HG03460 (cell line): ENCODE measurements around the gene ATXN2.
A peak's percentile ranks its signal among the peaks of the same experiment; 100 is the strongest.

Experiments used
- ATAC-seq: cut with Tn5 transposase; IDR thresholded peaks from one replicate; pipeline ENCODE4 v1.9.1; 2021; ENCODE audit not compliant: unreplicated experiment

ATXN2 gene

DNA sequence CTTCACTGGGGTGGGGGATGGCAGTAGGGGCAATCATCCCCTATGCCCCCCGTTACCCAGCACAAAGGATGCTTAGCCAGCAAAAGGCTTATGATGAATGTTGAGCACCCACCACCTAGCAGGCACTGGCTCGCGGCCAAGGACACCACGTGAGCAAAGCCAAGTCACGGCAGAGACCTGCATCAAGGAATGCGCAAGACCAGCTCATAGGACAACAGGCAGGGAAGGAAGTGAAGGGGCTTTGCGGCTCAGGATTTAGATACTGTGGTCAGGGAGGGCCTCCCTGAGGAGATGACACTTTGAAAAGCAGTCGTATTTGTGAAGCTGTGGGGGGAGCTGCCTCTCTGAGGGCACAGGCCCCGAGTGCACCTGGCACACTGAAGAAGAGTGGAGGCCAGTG, 160.6 kb downstream of the ATXN2 start:
- ATAC-seq, result no peak

GRCh38 chr12:111437816-111438454, 161.2 kb downstream of the ATXN2 start:
- no peak for ATAC-seq

- ATAC-seq, result no peak
These were observed 162.3 kb downstream of the ATXN2 start for GRCh38 chr12:111436811-111437210.

DNA sequence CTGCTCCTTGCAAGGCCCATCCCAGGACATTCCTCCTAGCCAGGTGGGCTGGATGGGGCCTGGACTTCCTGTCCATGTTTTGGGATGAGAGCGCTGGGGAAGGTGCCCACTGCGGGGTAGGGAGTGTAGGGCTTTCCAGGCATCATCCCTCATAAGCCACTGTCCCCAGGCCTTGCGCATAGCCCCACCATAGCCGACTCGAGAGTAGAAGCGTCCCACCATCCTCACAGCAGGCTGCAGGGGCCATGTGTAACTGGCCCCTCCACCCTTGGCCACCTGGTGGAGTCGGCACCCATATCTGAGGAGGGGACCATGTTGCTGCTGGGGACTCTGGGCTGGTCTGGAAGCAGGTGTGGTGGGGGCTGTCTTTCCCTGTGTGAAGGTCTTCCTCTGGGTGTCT, 162.8 kb downstream of the ATXN2 start:
- ATAC-seq, result no peak

DNA sequence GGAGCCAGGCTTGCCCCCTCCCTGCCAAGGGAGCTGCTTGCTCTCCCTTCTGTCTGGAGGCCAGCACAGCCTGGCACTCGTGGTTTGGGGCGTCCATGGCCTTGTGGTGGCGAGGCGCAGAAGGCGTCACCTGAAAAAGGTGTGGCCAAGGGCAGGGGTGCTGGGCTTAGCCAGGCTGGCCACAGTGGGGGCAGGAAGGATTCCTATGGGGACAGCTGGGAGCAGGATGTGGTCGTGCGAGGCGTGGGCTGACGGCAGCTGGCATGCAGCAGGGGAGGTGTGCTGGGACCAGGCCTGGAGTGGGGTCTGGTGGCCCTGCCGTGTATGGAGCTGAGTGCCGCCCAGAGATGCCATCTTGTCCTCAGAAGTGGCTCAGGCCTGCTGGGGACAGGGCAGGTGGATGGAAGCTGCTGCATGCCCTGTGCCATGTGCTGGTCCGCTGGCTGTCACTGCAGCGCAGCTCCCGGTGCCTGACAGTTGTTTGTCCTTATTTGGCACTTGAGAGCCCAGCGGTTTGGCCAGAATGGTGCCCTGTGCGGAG, 163.4 kb downstream of the ATXN2 start:
- no peak for ATAC-seq

- peak; percentile 59 for ATAC-seq
These were observed 164.3 kb downstream of the ATXN2 start for GRCh38 chr12:111434680-111435338.

DNA sequence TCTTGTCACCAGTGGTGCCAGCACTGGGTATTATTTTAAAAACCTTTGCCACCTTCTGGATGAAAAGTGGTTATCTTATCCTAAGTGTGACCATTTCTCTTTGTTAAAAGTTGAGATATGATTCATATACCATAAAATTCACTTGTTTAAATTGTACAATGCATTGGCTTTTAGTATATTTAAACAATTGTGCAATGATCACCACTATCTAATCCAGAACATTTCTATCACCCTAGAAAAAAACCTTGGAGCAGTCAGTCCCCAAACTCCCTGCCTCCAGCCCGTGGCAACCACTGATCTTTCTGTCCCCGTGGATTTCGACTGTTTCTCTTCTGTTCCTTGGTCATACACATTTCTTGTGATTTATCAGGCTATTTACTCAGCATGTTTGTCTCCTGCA, 165.1 kb downstream of the ATXN2 start:
- no peak for ATAC-seq

DNA sequence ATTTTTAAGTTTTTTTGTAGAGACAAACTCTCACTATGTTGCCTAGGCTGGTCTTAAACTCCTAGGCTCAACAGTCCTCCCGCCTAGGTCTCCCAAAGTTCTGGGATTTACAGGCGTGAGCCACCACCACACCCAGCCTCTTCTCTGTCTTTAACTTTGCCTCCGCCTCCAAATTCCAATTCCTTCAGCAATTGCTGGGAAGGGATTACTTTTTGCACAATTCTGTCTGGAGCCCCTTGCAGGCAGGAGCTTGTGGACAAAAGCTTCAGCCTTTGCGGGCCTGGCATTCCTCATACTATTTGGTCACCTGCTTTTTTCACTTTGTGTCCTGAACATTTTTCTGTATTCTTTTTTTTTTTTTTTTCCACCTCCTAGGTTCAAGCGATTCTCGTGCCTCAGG, 167.3 kb downstream of the ATXN2 start:
- no peak for ATAC-seq

DNA sequence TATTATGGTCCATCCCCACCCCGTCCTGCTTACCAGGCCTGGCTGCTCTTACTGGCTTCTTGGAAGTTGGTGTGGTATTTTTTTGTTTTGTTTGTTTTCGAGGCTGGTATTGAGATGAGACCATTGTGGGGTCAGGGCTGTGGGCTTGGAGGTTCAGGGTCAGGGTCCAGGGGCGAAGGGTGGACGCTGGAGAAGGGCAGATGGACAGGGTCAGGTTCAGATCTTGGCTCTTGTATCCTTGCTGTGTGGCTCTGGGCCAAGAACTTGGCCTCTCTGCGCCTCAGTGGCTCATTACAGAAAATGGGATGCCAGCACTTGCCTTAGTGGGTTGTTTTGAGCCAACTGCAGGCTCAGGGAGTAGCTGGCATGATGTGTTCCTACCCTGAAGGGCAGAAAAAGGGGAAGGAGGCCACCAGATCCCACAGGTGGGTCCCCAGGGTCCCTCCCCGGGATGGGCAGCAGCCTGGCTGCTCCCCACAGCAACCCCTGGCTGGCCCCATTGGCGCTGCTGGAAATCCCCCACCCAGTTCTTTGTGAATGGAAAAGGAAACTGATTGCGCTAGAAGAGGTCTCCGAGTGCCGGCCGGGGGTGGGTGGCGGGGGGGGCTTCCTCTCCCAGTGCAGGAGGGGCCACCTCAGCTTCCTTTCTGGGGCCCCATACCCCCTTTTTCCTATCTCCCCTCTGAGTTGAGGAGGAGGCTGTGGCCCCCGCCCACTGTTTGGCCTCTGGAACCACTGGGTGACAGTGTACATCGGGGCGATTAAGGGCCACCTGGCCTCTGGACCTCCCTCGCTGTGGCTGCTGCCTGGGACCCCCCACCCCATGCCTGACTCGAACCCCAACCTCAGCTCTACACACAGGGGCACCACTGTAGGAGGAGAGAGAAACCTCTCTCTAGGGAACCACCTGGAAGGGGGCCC, 168.4 kb downstream of the ATXN2 start:
- no peak for ATAC-seq

DNA sequence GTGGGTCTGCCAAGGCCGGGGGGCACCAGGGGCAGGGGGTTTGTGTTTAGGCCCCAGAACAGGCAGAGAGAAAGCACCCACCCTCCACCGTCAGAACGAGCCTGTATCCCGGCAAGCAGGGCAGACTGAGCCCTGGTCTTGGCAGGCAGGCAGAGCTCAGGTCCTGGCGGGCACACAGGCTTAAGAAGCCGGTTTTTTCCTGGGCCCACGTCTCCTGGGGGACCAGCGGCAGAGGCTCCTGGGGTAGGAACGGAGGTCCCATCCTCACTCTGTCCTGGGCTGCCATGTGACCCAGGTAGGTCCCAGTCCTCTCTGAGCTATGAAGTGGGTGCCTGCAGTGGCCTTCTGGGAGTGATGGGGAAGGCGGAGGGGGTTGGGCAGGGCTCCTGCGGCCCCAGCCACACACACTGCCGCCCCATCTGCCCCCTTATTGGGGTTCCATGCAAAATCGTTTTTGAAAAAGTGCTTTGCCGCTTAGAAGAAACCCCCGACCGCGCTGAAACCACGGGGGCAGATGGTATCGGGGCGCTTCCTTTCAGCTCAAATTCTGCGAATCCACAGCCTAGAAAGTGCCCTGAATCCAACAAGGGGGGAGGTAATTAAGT, 169.2 kb downstream of the ATXN2 start:
- ATAC-seq, result no peak

GRCh38 chr12:111428728-111429175, 170.4 kb downstream of the ATXN2 start:
- ATAC-seq, result no peak

GRCh38 chr12:111428081-111428727, 170.9 kb downstream of the ATXN2 start:
- ATAC-seq, result no peak

DNA sequence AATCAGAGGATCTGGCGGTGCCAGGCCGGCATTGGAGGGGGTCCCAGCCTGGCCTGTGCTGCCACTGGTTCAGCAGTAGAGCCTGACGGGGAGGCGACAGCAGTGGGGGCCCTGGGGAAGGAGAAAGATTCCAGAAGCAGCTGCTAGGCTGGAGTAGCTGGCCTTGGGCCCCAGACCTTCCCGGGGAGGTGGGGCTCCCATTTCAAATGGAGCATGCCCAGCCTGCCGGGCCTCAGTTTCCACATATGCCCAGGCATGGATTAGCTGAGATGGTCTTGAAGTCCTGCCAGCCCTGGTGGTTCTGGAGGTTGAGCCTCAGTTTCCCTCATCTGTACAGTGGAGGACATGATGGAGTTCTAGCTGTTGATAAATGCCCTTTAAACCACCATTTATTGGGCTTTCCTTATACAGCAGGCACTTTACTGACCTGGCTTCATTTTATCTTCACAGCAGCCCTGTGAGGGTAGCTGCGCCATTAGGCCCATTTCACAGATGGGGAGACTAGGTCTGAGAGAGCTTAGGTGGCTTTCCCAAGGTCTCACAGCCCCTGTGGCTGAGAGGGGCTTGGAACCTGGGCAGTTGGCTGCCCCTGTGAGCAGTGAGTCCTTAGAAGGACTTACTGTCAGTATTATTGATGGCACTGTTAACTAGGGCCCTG, 171.6 kb downstream of the ATXN2 start:
- no peak for ATAC-seq

- no peak for ATAC-seq
These were observed 172.6 kb downstream of the ATXN2 start for GRCh38 chr12:111426344-111427185.

GRCh38 chr12:111425655-111426054, 173.5 kb downstream of the ATXN2 start:
- no peak for ATAC-seq

DNA sequence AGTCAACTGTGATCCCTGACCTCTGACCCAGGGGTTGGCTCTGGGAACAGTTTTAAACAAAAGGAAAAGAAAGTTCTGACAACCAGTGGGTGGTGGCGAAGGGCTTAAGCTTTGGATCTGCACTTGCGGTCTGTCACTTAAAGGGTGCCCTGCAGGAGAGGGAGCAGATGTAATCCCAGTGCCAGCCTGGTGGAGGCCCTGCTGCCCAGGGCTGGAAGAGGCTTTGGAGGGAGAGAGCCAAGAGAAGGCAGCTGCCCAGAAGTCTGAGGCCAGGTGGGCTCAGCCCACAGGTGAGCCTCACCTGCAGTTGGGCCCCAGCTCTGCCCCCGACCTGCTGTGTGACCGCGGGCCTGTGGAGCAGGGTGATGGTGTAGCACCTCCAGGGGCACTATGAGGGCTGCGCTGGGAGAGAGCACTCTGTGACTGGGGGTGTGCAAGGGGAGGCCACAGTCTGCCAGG, 174.3 kb downstream of the ATXN2 start:
- no peak for ATAC-seq

DNA sequence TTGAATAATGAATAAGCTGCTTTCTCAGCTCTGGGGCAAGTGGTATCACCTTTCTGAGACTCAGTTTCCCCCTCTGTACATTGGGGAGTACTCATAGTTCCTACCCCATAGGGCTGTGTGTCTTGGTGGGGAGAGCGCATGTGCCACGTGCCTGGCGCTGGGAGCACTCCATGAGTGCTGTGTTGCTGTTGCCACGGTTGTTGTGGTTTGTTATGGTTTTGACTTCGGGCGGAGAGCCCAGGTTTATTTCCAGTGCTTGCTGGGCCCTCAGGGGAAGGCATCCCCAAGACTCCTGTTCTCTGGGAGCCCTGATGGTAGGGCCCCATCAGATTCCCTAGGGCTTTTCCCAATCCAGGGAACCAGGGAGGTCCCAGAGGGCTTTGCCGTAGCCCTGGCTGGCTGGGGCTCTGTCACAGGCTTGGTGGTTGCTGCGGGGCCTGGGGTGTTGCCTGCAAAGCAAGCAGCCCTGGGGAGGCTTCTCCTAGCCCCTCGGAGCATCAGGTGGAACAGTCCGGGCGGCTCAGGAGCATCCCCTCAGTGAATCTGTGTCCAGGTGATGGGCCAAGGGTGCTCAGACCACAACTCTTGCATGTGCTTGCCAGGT, 174.8 kb downstream of the ATXN2 start:
- ATAC-seq, result no peak

GRCh38 chr12:111420494-111420893, 178.6 kb downstream of the ATXN2 start:
- no peak for ATAC-seq

GRCh38 chr12:111419784-111420183, 179.3 kb downstream of the ATXN2 start:
- ATAC-seq, result no peak
